Keratinocyte (primary cell): ENCODE measurements around the gene PID1. TPM values are rescaled to one million over a fixed set of nuclear protein-coding genes. Genes with fewer than 3 reads are reported as not detected.

ENCODE experiments used
- DNase-seq: peaks from one replicate; pipeline ENCODE4 v3.0.0-alpha.2; 2011; ENCODE audit warnings: low read depth, missing footprints, low spot score
- FAIRE-seq: peaks from 2 replicates; lab custom pipeline; 2011; peaks lifted over from hg19 to GRCh38; lab: Jason Lieb, UNC
- H2AFZ ChIP-seq: 2 replicates; pipeline ENCODE4 v1.6.0; 2012; ENCODE audit warnings: low read length, control low read depth, inconsistent platforms; ENCODE audit not compliant: control insufficient read depth
- H3K27ac ChIP-seq: 2 replicates; pipeline ENCODE4 v1.5.1; 2011; ENCODE audit warnings: low read length; ENCODE audit not compliant: control insufficient read depth, insufficient read depth
- H3K27me3 ChIP-seq: 3 replicates; pipeline ENCODE4 v1.6.0; 2011; ENCODE audit warnings: low read length; ENCODE audit not compliant: control insufficient read depth, insufficient read depth; ENCODE audit errors: extremely low read depth
- H3K36me3 ChIP-seq, 2 experiments: 2 replicates in 1 of 2; 3 replicates in 1 of 2; pipeline ENCODE4 v1.5.1; 2011; ENCODE audit warnings: low read length in 2 of 2, mild to moderate bottlenecking in 1 of 2; ENCODE audit not compliant: control insufficient read depth in 2 of 2, insufficient read depth in 2 of 2; ENCODE audit errors: extremely low read depth in 1 of 2
- H3K4me1 ChIP-seq: 3 replicates; pipeline ENCODE4 v1.5.1; 2011; ENCODE audit warnings: low read length; ENCODE audit not compliant: control insufficient read depth, insufficient read depth; ENCODE audit errors: extremely low read depth
- H3K4me2 ChIP-seq: 3 replicates; pipeline ENCODE4 v1.6.0; 2011; ENCODE audit warnings: low read depth, low read length; ENCODE audit not compliant: control insufficient read depth, insufficient read depth; ENCODE audit errors: extremely low read depth
- H3K4me3 ChIP-seq, 3 experiments: fragments of 200-600 bp in 1 of 3; sonication (generic) in 1 of 3; 2 replicates in 2 of 3; 3 replicates in 1 of 3; pipeline ENCODE4 v1.5.1; 2011 to 2016; ENCODE audit warnings: low read length in 3 of 3, mild to moderate bottlenecking in 3 of 3, control low read depth in 2 of 3, inconsistent platforms in 1 of 3, low read depth in 1 of 3, mixed read lengths in 1 of 3, mixed run types in 1 of 3, moderate library complexity in 1 of 3; ENCODE audit not compliant: control insufficient read depth in 2 of 3, insufficient read depth in 2 of 3; ENCODE audit errors: extremely low read depth in 1 of 3
- H3K79me2 ChIP-seq: 2 replicates; pipeline ENCODE4 v1.6.0; 2012; ENCODE audit warnings: low read length; ENCODE audit not compliant: control insufficient read depth, insufficient read depth
- H3K9ac ChIP-seq: 3 replicates; pipeline ENCODE4 v1.6.0; 2011; ENCODE audit warnings: low read length; ENCODE audit not compliant: control insufficient read depth, insufficient read depth; ENCODE audit errors: extremely low read depth
- H3K9me1 ChIP-seq: 3 replicates; pipeline ENCODE4 v1.6.0; 2011; ENCODE audit warnings: low read length; ENCODE audit not compliant: control insufficient read depth, insufficient read depth; ENCODE audit errors: extremely low read depth
- H3K9me3 ChIP-seq: 2 replicates; pipeline ENCODE4 v1.5.1; 2012; ENCODE audit warnings: low read depth, low read length; ENCODE audit not compliant: control insufficient read depth
- H4K20me1 ChIP-seq: 3 replicates; pipeline ENCODE4 v1.6.0; 2011; ENCODE audit warnings: low read length; ENCODE audit not compliant: control insufficient read depth, insufficient read depth; ENCODE audit errors: extremely low read depth
- EZH2 ChIP-seq: IDR thresholded peaks from one replicate; pipeline ENCODE4 v1.6.1; 2012; ENCODE audit warnings: inconsistent platforms, mild to moderate bottlenecking, low read length, moderate library complexity
- dilution Hi-C: fragments of 300-500 bp; cut with MboI; formaldehyde crosslinking; loops from one replicate; pipeline ENCODE4 v1.7.0; 2020; ENCODE audit warnings: low sequenced_read_pairs; ENCODE audit not compliant: extremely low pct_ligation_motif_present
- polyA plus RNA-seq, 5 experiments: library from polyadenylated mRNA; depleted of rRNA in 3 of 5; stranded (reverse) in 3 of 5; stranded (forward) in 1 of 5; unstranded in 1 of 5; fragments of >200 nt; gene quantifications; 1 replicate in 1 of 5; 2 replicates in 3 of 5; 3 replicates in 1 of 5; pipeline versions ENCODE4 v1.2.1 to v1.2.3, GENCODE V29; 2011 to 2012; ENCODE audit warnings: missing spikeins in 2 of 5, low read depth in 1 of 5, low replicate concordance in 1 of 5
- TF ChIP-seq, protein P1 (sequence below), 3 experiments: IDR thresholded peaks in 1 of 3; conservative IDR thresholded peaks in 1 of 3; optimal IDR thresholded peaks in 1 of 3; 2 replicates in 2 of 3; 3 replicates in 1 of 3; pipeline versions ENCODE3 to v1.5.1; 2011; ENCODE audit warnings: low read length in 3 of 3, mild to moderate bottlenecking in 3 of 3, moderate library complexity in 2 of 3, control low read depth in 1 of 3, inconsistent platforms in 1 of 3; ENCODE audit not compliant: insufficient read depth in 2 of 3; ENCODE audit errors: extremely low read depth in 1 of 3

PID1 gene
- polyA plus RNA-seq, 1 donor (not counting 4 experiments of a cell fraction or from before 2014, with no cell fraction given): 5.4 TPM

DNA sequence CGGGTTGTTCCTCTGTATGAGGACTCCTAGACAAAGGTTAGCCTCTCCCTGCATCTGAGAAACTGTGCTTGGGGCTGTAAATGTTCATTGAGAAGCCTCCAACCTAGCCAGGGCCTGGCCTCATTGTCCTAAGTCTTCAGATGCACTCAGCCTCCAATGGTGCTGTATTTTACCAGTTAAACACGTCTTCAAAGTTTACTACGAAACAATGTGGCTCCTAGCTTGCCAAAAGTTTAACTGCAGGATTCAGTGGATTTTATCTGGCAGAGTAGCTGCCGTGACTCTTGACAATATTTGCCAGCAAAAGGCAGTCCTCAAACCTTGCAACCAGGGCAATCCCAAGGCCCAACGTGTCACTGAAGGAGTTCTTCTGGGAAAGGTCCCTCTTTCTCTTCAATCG lies 1.1 kb downstream of the PID1 start:
- Histone ChIP-seq H3K27ac (no peak overlapping the region), H3K4me1 (peaks cover 14% of the 10 kb centered on the region), H3K9me3 (no peaks in the 10 kb centered on the region), H3K9me1 (no peaks in the 10 kb centered on the region), H3K4me3 (no peak overlapping the region), H3K79me2 (no peaks in the 10 kb centered on the region), H3K27me3 (no peaks in the 10 kb centered on the region), H3K9ac (no peak overlapping the region), H3K36me3 (no peaks in the 10 kb centered on the region), H2AFZ (no peak overlapping the region), H4K20me1 (no peaks in the 10 kb centered on the region), H3K4me2 (peak overlapping the region; percentile 73)
- DNase-seq: no peak
- TF ChIP-seq, protein P1, sequence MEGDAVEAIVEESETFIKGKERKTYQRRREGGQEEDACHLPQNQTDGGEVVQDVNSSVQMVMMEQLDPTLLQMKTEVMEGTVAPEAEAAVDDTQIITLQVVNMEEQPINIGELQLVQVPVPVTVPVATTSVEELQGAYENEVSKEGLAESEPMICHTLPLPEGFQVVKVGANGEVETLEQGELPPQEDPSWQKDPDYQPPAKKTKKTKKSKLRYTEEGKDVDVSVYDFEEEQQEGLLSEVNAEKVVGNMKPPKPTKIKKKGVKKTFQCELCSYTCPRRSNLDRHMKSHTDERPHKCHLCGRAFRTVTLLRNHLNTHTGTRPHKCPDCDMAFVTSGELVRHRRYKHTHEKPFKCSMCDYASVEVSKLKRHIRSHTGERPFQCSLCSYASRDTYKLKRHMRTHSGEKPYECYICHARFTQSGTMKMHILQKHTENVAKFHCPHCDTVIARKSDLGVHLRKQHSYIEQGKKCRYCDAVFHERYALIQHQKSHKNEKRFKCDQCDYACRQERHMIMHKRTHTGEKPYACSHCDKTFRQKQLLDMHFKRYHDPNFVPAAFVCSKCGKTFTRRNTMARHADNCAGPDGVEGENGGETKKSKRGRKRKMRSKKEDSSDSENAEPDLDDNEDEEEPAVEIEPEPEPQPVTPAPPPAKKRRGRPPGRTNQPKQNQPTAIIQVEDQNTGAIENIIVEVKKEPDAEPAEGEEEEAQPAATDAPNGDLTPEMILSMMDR (optimal IDR thresholded peaks at IDR 0.05 in 1 of 3, IDR thresholded peaks at IDR 0.05 in 1 of 3, conservative IDR thresholded peaks at IDR 0.05 in 1 of 3; ENCODE audit: extremely low read depth in 1 of 3, insufficient read depth in 2 of 3, low read length in 3 of 3): no peak
- TF ChIP-seq EZH2: no peak
- dilution Hi-C loops: no loop called here
- FAIRE-seq: no peak

DNA sequence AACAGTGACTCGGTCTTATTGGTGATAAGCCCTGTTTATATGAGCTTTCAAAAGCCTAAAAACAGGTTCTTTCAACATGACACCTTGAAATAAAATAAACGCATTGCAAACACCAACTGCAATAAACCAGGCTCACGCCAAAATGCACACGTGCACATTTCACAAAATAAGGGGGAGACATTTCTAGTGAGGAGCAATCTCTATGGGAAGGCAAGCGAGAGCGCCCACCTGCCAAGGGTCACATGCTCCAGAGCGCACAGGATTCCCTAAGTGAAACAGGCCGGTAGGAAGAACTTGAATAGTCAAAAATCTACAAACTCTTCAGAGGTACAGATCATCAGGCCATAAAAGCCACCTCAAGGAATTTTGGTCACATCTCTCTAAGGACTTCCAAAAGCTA lies 1.9 kb downstream of the PID1 start:
- Histone ChIP-seq H3K27me3 (no peaks in the 10 kb centered on the region), H3K4me2 (no peak overlapping the region), H4K20me1 (no peaks in the 10 kb centered on the region), H3K9me1 (no peaks in the 10 kb centered on the region), H3K36me3 (no peaks in the 10 kb centered on the region), H3K4me3 (no peak overlapping the region), H3K9me3 (no peaks in the 10 kb centered on the region), H3K27ac (no peak overlapping the region), H3K4me1 (peaks cover 14% of the 10 kb centered on the region), H2AFZ (no peak overlapping the region), H3K79me2 (no peaks in the 10 kb centered on the region), H3K9ac (no peak overlapping the region)
- dilution Hi-C loops: no loop called here
- DNase-seq (no peak), FAIRE-seq (no peak)
- TF ChIP-seq, protein P1 (optimal IDR thresholded peaks at IDR 0.05 in 1 of 3, IDR thresholded peaks at IDR 0.05 in 1 of 3, conservative IDR thresholded peaks at IDR 0.05 in 1 of 3; ENCODE audit: extremely low read depth in 1 of 3, insufficient read depth in 2 of 3, low read length in 3 of 3): no peak
- TF ChIP-seq EZH2: no peak
